H1 (cell line): ENCODE results near the gene GREM2. TPM values are rescaled to one million over a fixed set of nuclear protein-coding genes. Genes with fewer than 3 reads are reported as not detected.
A peak's percentile ranks its signal among the peaks of the same experiment; 100 is the strongest.

Experiments
- CTCF ChIA-PET: fragments of 300-600 bp; sonication (Branson Sonifier 250); formaldehyde crosslinking; loops from one replicate; lab custom pipeline; 2021; ENCODE audit not compliant: partially characterized antibody; lab: Charles Lee
- POLR2A ChIA-PET: fragments of 300-600 bp; sonication (Branson Sonifier 250); formaldehyde crosslinking; loops from one replicate; lab custom pipeline; 2021; ENCODE audit warnings: inconsistent platforms; ENCODE audit not compliant: partially characterized antibody; lab: Charles Lee
- DNase-seq, 2 experiments: peaks; one replicate each; pipeline versions ENCODE4 v3.0.0 to v3.0.0-alpha.2; 2010 to 2022; ENCODE audit warnings: low spot score in 2 of 2, low read depth in 1 of 2, mixed read lengths in 1 of 2
- FAIRE-seq: peaks from 2 replicates; lab custom pipeline; 2011; peaks lifted over from hg19 to GRCh38; lab: Jason Lieb, UNC
- H2AFZ ChIP-seq: 2 replicates; pipeline ENCODE4 v1.8.1; 2012; ENCODE audit warnings: low read length, inconsistent platforms
- H2AK5ac ChIP-seq: 2 replicates; pipeline ENCODE4 v1.6.1; 2013; ENCODE audit warnings: low read depth, low read length
- H2BK120ac ChIP-seq: replicated peaks from 2 replicates; pipeline ENCODE3; 2013; ENCODE audit warnings: low read depth, low read length, inconsistent platforms
- H2BK12ac ChIP-seq: 2 replicates; pipeline ENCODE4 v1.6.1; 2013; ENCODE audit warnings: low read depth, low read length
- H2BK15ac ChIP-seq: 2 replicates; pipeline ENCODE4 v1.6.1; 2013; ENCODE audit warnings: low read length
- H2BK20ac ChIP-seq: 2 replicates; pipeline ENCODE4 v1.6.1; 2013; ENCODE audit warnings: low read length
- H2BK5ac ChIP-seq: 2 replicates; pipeline ENCODE4 v1.6.1; 2013; ENCODE audit warnings: low read depth, low read length
- H3K14ac ChIP-seq: 2 replicates; pipeline ENCODE4 v1.6.1; 2013; ENCODE audit warnings: inconsistent platforms; ENCODE audit not compliant: insufficient read length
- H3K18ac ChIP-seq: 2 replicates; pipeline ENCODE4 v1.6.1; 2013; ENCODE audit warnings: low read length; ENCODE audit errors: extremely low read depth
- H3K23ac ChIP-seq: 2 replicates; pipeline ENCODE4 v1.6.1; 2013; ENCODE audit warnings: inconsistent platforms; ENCODE audit not compliant: insufficient read length
- H3K23me2 ChIP-seq: 2 replicates; pipeline ENCODE4 v1.6.1; 2013; ENCODE audit warnings: low read depth, low read length
- H3K27ac ChIP-seq: 2 replicates; pipeline ENCODE4 v1.6.1; 2011; ENCODE audit warnings: low read depth, low read length, inconsistent platforms
- H3K27me3 ChIP-seq, 4 experiments: replicated peaks in 1 of 4; 1 replicate in 1 of 4; 2 replicates in 3 of 4; pipeline versions ENCODE4 v1.6.1 to v1.8.1; 2011 to 2013; ENCODE audit warnings: low read length in 3 of 4, mild to moderate bottlenecking in 3 of 4, inconsistent platforms in 2 of 4, mixed read lengths in 2 of 4, moderate library complexity in 1 of 4; ENCODE audit not compliant: control insufficient read depth in 3 of 4, insufficient read depth in 3 of 4; ENCODE audit errors: extremely low read depth in 1 of 4
- H3K36me3 ChIP-seq, 4 experiments: 2 replicates each; pipeline versions ENCODE4 v1.6.1 to v1.8.1; 2011 to 2013; ENCODE audit warnings: mild to moderate bottlenecking in 4 of 4, low read length in 3 of 4, moderate library complexity in 2 of 4, control low read depth in 1 of 4, inconsistent platforms in 1 of 4; ENCODE audit not compliant: insufficient read depth in 4 of 4, control insufficient read depth in 2 of 4
- H3K4ac ChIP-seq: replicated peaks from 2 replicates; pipeline ENCODE3; 2013; ENCODE audit warnings: low read length, low read depth, mixed read lengths, inconsistent platforms; ENCODE audit not compliant: insufficient read length
- H3K4me1 ChIP-seq, 4 experiments: replicated peaks in 1 of 4; 1 replicate in 1 of 4; 2 replicates in 3 of 4; pipeline versions ENCODE4 v1.6.1 to v1.8.1; 2011 to 2013; ENCODE audit warnings: low read length in 3 of 4, inconsistent platforms in 2 of 4, mixed read lengths in 1 of 4; ENCODE audit not compliant: insufficient read depth in 4 of 4, control insufficient read depth in 3 of 4
- H3K4me2 ChIP-seq, 2 experiments: 2 replicates each; pipeline versions ENCODE4 v1.6.1 to v1.8.1; 2011 to 2013; ENCODE audit warnings: low read depth in 2 of 2, low read length in 2 of 2, control low read depth in 1 of 2, inconsistent platforms in 1 of 2, mild to moderate bottlenecking in 1 of 2; ENCODE audit not compliant: insufficient read depth in 1 of 2
- H3K4me3 ChIP-seq, 4 experiments: fragments of 200-600, 300-600 bp in 1 of 4; sonication (generic), shearing (Covaris generic), sonication (Bioruptor Twin) in 1 of 4; 2 replicates each; pipeline versions ENCODE4 v1.5.1 to v1.8.1; 2011 to 2016; ENCODE audit warnings: low read length in 4 of 4, low read depth in 3 of 4, control low read depth in 2 of 4, inconsistent platforms in 2 of 4, mild to moderate bottlenecking in 2 of 4, mixed read lengths in 1 of 4, moderate library complexity in 1 of 4; ENCODE audit not compliant: insufficient read depth in 2 of 4; ENCODE audit errors: extremely low read depth in 1 of 4
- H3K56ac ChIP-seq: replicated peaks from 2 replicates; pipeline ENCODE3; 2013; ENCODE audit warnings: low read depth, mild to moderate bottlenecking, mixed read lengths, low read length, inconsistent platforms; ENCODE audit not compliant: insufficient read length
- H3K79me1 ChIP-seq: 2 replicates; pipeline ENCODE4 v1.6.1; 2013; ENCODE audit warnings: low read depth, low read length, control low read depth
- H3K79me2 ChIP-seq, 2 experiments: 2 replicates each; pipeline versions ENCODE4 v1.6.1 to v1.8.1; 2012 to 2013; ENCODE audit warnings: low read length in 2 of 2, mild to moderate bottlenecking in 2 of 2, inconsistent platforms in 1 of 2; ENCODE audit not compliant: insufficient read depth in 2 of 2, control insufficient read depth in 1 of 2
- H3K9ac ChIP-seq, 4 experiments: replicated peaks in 1 of 4; 1 replicate in 1 of 4; 2 replicates in 3 of 4; pipeline versions ENCODE4 v1.6.1 to v1.8.1; 2011 to 2013; ENCODE audit warnings: low read depth in 3 of 4, low read length in 3 of 4, control low read depth in 2 of 4, mild to moderate bottlenecking in 2 of 4, moderate library complexity in 2 of 4, inconsistent platforms in 1 of 4; ENCODE audit errors: extremely low read depth in 1 of 4
- H3K9me3 ChIP-seq, 2 experiments: 2 replicates each; pipeline versions ENCODE4 v1.6.1 to v1.8.1; 2012 to 2013; ENCODE audit warnings: mild to moderate bottlenecking in 2 of 2, moderate library complexity in 2 of 2, control low read depth in 1 of 2, inconsistent platforms in 1 of 2, low read depth in 1 of 2, low read length in 1 of 2, mixed read lengths in 1 of 2; ENCODE audit not compliant: insufficient read depth in 2 of 2
- H4K20me1 ChIP-seq, 2 experiments: replicated peaks in 1 of 2; 2 replicates each; pipeline versions ENCODE3 to v1.8.1; 2011 to 2013; ENCODE audit warnings: inconsistent platforms in 2 of 2, low read length in 2 of 2, mild to moderate bottlenecking in 1 of 2; ENCODE audit not compliant: insufficient read depth in 2 of 2, control insufficient read depth in 1 of 2
- H4K5ac ChIP-seq: 2 replicates; pipeline ENCODE4 v1.6.1; 2013; ENCODE audit warnings: low read length, low read depth, mixed read lengths, inconsistent platforms; ENCODE audit not compliant: insufficient read length
- H4K8ac ChIP-seq: 2 replicates; pipeline ENCODE4 v1.8.0; 2013; ENCODE audit warnings: mild to moderate bottlenecking, moderate library complexity, low read length, inconsistent platforms; ENCODE audit not compliant: insufficient read depth; ENCODE audit errors: extremely low read depth
- H4K91ac ChIP-seq: replicated peaks from 2 replicates; pipeline ENCODE3; 2013; ENCODE audit warnings: low read length, mixed read lengths, inconsistent platforms; ENCODE audit not compliant: insufficient read length
- CEBPB ChIP-seq: IDR thresholded peaks from 2 replicates; pipeline ENCODE4 v1.6.1; 2012; ENCODE audit warnings: low read depth, low read length
- CHD1 ChIP-seq: IDR thresholded peaks from 2 replicates; pipeline ENCODE4 v1.6.1; 2012; ENCODE audit warnings: low read depth, low read length, improper control_type of control experiment
- CTBP2 ChIP-seq: IDR thresholded peaks from 2 replicates; pipeline ENCODE4 v1.7.0; 2011; ENCODE audit warnings: borderline replicate concordance, mild to moderate bottlenecking, moderate library complexity, mixed read lengths, low read length; ENCODE audit not compliant: insufficient read depth, insufficient read length
- E2F6 ChIP-seq: IDR thresholded peaks from 2 replicates; pipeline ENCODE4 v1.6.1; 2012; ENCODE audit warnings: inconsistent platforms
- FOSL1 ChIP-seq: IDR thresholded peaks from 2 replicates; pipeline ENCODE4 v1.6.1; 2011; ENCODE audit warnings: mild to moderate bottlenecking, low read depth, low read length, moderate library complexity; ENCODE audit not compliant: insufficient read depth
- HDAC6 ChIP-seq: IDR thresholded peaks from one replicate; pipeline ENCODE4 v1.7.1; 2012; ENCODE audit warnings: low read depth, mild to moderate bottlenecking, inconsistent platforms, low read length, moderate library complexity
- NANOG ChIP-seq: IDR thresholded peaks from 2 replicates; pipeline ENCODE4 v1.6.1; 2011; ENCODE audit warnings: low read length, low read depth, mild to moderate bottlenecking, inconsistent platforms; ENCODE audit not compliant: insufficient read depth, poor library complexity, severe bottlenecking
- RNF2 ChIP-seq: fragments of 200-900, 300-1000 bp; sonication (generic); IDR thresholded peaks from 2 replicates; pipeline ENCODE4 v1.7.1; 2016; ENCODE audit warnings: borderline replicate concordance, low read depth, mild to moderate bottlenecking, antibody characterized with exemption, low read length; ENCODE audit not compliant: poor library complexity, severe bottlenecking; ENCODE audit errors: missing control alignments
- SIRT6 ChIP-seq: IDR thresholded peaks from one replicate; pipeline ENCODE4 v1.7.1; 2012; ENCODE audit warnings: low read length, inconsistent platforms
- SP4 ChIP-seq: IDR thresholded peaks from 2 replicates; pipeline ENCODE4 v1.6.1; 2012; ENCODE audit warnings: low read length, inconsistent platforms
- WGBS, 2 experiments: shearing (Covaris generic) in 1 of 2; methylation state at CpG; one replicate each; pipeline versions ENCODE4 v1.1.6 to v1.1.7; 2013 to 2015; ENCODE audit warnings: low lambda C conversion rate in 2 of 2, mixed read lengths in 2 of 2, inconsistent platforms in 1 of 2, low coverage in 1 of 2, missing lambda C conversion rate in 1 of 2; ENCODE audit not compliant: insufficient replicate concordance in 2 of 2, insufficient coverage in 1 of 2, insufficient read length in 1 of 2; ENCODE audit errors: extremely low coverage in 1 of 2, missing lambda C conversion rate in 1 of 2; 5-methylcytosine and 5-hydroxymethylcytosine counted together
- polyA plus RNA-seq, 7 experiments: library from polyadenylated mRNA; depleted of rRNA in 3 of 7; stranded (reverse) in 5 of 7; unstranded in 2 of 7; fragments of >200 nt in 5 of 7; fragments of 200-250 nt in 2 of 7; gene quantifications; 1 replicate in 5 of 7; 2 replicates in 1 of 7; 4 replicates in 1 of 7; pipeline versions ENCODE4 v1.2.1 to v1.2.3, GENCODE V29; 2011 to 2013; ENCODE audit warnings: missing spikeins in 2 of 7, mixed read lengths in 2 of 7
- total RNA-seq: library from RNA; stranded (reverse); fragmentation: NEBNext Ultra II Directional; extraction: Animal tissue kit (Norgen Biotek cat#: 25700); gene quantifications from 2 replicates; pipeline ENCODE4 v1.2.1, GENCODE V29; 2021

Gene GREM2
- total and polyA plus RNA-seq, 2 of the 8 experiments (the other 6 are each of a cell fraction or from before 2014, with no cell fraction given) = 0.05 TPM; not detected in 1

- no peak overlapping the region for H3K27ac ChIP-seq
- H3K23ac ChIP-seq = no peak overlapping the region
- no peak for DNase-seq
- no peaks in the 10 kb centered on the region for H3K27me3 ChIP-seq
- H3K56ac ChIP-seq = no peak overlapping the region
- WGBS, 2 experiments = 69% methylated on average over 6 of the region's 6 CpGs; no CpG with 5 or more reads in 1 of the 2 experiments
- no peak overlapping the region for H3K9ac ChIP-seq
- peak; percentile 72 for FAIRE-seq
- no peaks in the 10 kb centered on the region for H3K36me3 ChIP-seq
- H4K91ac ChIP-seq = no peak overlapping the region
- no peak overlapping the region for H2BK15ac ChIP-seq
- no peak overlapping the region; a peak in 1 of 4 replicates for H3K4me2 ChIP-seq
- H2AFZ ChIP-seq = no peak overlapping the region
- H2BK5ac ChIP-seq = no peak overlapping the region
- no peaks in the 10 kb centered on the region for H4K20me1 ChIP-seq
- H2BK120ac ChIP-seq = no peak overlapping the region
- no peaks in the 10 kb centered on the region; a peak in 1 of 7 replicates for H3K4me1 ChIP-seq
- H3K14ac ChIP-seq = no peak overlapping the region
- no peaks in the 10 kb centered on the region for H3K23me2 ChIP-seq
- H3K4ac ChIP-seq = no peak overlapping the region
- no peak overlapping the region for H2AK5ac ChIP-seq
- H2BK20ac ChIP-seq = no peak overlapping the region
- H4K5ac ChIP-seq = no peak overlapping the region
- no peaks in the 10 kb centered on the region for H3K79me1 ChIP-seq
- TF ChIP-seq HDAC6 (no peak), SP4 (no peak), CTBP2 (no peak), SIRT6 (no peak), E2F6 (no peak), RNF2 (no peak), CEBPB (no peak), FOSL1 (no peak), NANOG (no peak), CHD1 (no peak)
- H3K79me2 ChIP-seq = no peaks in the 10 kb centered on the region
- H3K4me3 ChIP-seq = no peak overlapping the region
- no peak overlapping the region for H3K18ac ChIP-seq
- ChIA-PET CTCF (interaction anchor here (0.7 to 2.6 kb wide), 11 partner anchors 9 to 1020 kb away, joined by 3 to 20 read pairs (median 4); no protein-coding TSS in a partner anchor), POLR2A (interaction anchor here (0.6 kb wide), 1 partner anchor 1545 kb away, joined by 3 read pairs; no protein-coding TSS in a partner anchor)
- H4K8ac ChIP-seq = no peak overlapping the region
- no peaks in the 10 kb centered on the region for H3K9me3 ChIP-seq
- no peak overlapping the region for H2BK12ac ChIP-seq
Measured at GRCh38 chr1:240465531-240465940, 146.4 kb downstream of the GREM2 start.
